GM19324 (cell line): Measurements from ENCODE around the gene SEMA6B.
"Not testable (repeated sequence)": the region's sequence is repeated elsewhere in the genome, so short reads cannot be mapped to it uniquely, and the experiment has no call there.

Experiments
- ATAC-seq: cut with Tn5 transposase; IDR thresholded peaks from one replicate; pipeline ENCODE4 v1.9.1; 2021; ENCODE audit warnings: mild to moderate bottlenecking, moderate library complexity; ENCODE audit not compliant: unreplicated experiment, low FRiP score

Gene SEMA6B

DNA sequence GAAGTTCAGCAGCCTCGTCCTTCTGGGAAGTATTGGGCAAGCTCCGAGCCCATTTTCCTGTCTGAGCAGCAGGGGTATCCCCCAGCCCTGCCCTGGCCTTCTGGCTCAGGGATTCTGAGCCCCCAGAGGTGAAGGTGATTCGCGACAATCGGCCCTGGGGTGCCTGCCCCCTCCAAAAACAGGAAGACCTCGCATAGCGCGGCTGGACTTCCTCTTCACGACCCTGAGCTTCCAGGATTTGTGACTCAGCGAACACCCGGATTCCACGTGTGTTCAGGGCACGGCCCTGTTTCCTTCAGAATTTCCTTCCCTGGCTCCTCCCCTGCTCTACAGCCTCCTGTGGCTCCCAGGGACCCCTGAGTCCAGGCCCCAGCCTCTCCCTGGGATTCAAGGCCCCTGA is at the start of gene SEMA6B:
TSS of gene SEMA6B (minus strand) at position 116 of the 400 bp plus-strand sequence. CDS start 1,227 bp downstream, outside the sequence.
- ATAC-seq, result no peak

DNA sequence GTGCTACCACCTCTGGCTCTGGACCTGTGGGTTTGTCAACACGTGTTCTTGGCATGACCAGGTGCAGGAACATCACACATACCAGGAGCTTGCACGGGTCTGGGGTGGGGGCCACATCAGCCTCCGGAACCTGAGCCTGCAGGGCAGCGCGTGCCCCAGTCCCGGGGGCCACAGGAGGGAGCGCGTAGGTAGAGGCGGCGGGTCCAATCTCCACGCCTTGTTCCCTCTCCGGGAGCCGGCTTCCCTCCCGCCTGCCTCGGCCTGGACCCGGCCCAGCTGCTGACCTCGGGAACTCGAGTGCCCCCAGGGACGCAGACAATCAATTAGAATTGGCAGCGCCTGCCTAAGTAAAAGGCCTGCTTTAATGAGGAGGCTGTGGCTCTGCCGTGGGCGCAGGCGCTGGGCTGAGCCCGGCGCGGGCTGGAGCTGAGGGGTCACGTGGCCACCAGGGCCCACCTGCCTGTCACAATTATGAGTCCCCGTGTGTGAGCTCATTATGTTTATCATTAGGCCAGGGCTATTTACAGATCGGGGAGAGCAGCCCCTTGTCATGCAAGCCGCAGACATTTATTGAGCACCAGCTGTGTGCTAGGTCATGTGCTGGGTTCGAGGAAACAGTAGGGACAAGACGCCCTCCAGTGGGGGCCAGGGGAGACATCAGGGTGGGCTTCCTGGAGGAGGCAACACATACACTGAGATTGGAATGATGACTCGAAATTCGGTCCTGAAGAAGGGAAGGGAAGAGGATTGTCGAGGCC is 47.6 kb upstream of the SEMA6B start:
- no peak for ATAC-seq

GRCh38 chr19:4606181-4606580 is 46.7 kb upstream of the SEMA6B start:
- no peak for ATAC-seq

DNA sequence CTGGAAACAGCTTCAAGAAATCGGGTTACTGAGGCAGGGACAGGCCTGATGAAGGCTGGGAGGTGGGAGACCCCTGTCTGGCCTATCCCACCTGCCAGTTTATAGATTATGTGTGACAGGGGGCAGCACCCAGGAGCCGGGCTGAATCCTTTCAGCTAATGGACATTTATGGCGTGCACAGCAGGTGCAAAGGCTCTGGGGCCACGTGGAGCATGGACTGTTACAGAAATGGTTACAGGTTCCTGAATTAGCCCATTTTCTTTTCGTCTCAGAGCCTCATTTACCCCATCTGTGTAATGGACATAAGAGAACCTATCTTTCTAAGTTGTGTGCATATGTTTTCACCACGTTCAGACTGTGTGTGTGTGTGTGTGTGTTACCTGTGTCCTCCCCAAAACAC is 45.4 kb upstream of the SEMA6B start:
- ATAC-seq, result no peak

DNA sequence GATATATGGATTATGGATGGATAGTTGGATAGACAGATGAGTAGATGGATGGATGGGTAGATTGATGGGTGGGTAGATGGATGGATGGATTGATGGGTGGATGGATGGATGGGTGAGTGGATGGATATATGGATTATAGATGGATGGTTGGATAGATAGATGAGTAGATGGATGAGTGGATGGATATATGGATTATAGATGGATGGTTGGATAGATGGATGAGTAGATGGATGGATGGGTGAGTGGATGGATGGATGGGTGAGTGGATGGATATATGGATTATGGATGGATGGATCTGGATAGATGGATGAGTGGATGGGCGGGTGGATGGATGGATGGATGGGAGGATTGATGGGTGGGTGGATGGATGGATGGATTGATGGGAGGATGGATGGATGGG is 43.4 kb upstream of the SEMA6B start:
- ATAC-seq, result no peak

GRCh38 chr19:4602173-4602788 is 42.8 kb upstream of the SEMA6B start:
- no peak for ATAC-seq

- no peak for ATAC-seq
These were observed 41.4 kb upstream of the SEMA6B start for GRCh38 chr19:4600893-4601292.

GRCh38 chr19:4600082-4600481 is 40.6 kb upstream of the SEMA6B start:
- ATAC-seq, result no peak

DNA sequence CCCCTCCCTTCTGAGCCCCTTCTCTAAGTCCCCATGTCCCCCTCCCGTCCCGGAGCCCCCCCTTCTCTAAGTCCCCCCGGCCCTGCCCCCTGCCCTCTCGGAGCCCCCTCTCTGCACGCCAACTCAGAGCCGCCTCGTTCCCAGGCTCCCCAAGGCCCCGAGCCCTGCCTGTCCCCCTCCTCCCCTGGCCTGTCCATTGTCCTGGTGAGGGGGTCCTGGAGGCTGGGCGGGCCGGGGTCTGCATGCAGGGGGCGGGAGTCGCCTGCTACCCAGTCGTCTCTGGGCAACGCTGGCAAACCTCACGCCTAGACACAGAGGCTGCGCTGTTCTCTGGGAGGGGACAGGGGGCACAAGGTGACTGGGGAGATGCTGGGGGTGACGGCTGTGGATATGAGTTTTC is 39.2 kb upstream of the SEMA6B start:
- no peak for ATAC-seq

GRCh38 chr19:4597975-4598671 is 38.6 kb upstream of the SEMA6B start:
- no peak for ATAC-seq

DNA sequence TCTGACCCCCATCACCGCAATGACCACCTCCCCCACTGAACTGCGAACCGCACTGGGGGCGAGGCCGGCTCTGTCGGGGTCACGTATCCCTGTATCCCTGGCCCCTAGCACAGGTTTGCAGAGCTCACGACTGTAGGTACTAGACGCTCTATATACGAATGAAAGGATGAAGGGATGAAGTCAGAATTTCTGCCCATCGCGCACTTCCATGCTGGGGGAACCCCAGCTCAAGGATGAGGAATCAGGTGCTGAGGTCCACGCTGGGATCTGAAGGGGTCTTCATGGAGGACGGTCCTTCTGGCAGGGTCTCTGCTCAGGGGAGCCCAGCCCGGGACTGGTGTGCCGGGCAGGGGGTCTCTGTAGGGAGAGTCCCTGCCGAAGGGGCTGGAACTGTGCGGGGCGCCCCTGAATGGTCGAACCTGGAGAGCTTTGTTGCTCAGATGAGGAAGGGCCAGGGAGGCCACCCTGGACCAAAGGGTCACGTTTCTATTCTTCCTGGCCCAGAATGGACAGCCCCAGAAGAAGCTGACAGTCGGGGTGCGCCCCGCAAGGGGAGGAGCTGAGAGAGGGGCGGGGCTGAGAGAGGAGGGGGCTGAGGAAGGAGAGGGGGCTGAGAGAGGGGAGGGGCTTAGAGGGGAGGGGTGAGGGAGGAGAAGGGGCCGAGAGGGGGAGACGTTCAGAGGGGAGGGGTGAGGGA is 37.9 kb upstream of the SEMA6B start:
- no peak for ATAC-seq

- ATAC-seq, result no peak
These were observed 36.8 kb upstream of the SEMA6B start for GRCh38 chr19:4596033-4596904.

- not testable (repeated sequence) for ATAC-seq
These were observed 35.7 kb upstream of the SEMA6B start for GRCh38 chr19:4595158-4595557.

DNA sequence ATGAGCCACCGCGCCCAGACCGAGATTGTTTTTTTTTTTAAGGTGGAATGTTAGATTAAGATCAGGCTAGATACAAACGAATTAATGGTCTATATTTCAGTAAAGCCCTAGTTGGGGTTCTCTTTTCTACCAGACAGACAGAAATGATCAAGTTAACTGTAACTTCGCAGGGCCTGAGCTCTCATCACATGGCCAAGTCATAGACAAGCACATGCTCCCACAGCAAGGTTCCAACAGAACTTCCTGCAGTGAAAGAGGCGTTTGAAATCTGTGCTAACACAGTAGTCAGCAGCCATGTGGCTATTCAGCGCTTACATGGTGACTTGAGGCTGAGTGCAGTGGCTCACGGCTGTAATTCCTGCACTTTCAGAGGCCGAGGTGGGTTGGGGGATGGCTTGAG is 34.7 kb upstream of the SEMA6B start:
- ATAC-seq, result no peak

GRCh38 chr19:4593409-4593851 is 33.9 kb upstream of the SEMA6B start:
- no peak for ATAC-seq

GRCh38 chr19:4592445-4592844 is 33.0 kb upstream of the SEMA6B start:
- ATAC-seq, result no peak

- ATAC-seq, result no peak
These were observed 31.8 kb upstream of the SEMA6B start for GRCh38 chr19:4591320-4591719.

DNA sequence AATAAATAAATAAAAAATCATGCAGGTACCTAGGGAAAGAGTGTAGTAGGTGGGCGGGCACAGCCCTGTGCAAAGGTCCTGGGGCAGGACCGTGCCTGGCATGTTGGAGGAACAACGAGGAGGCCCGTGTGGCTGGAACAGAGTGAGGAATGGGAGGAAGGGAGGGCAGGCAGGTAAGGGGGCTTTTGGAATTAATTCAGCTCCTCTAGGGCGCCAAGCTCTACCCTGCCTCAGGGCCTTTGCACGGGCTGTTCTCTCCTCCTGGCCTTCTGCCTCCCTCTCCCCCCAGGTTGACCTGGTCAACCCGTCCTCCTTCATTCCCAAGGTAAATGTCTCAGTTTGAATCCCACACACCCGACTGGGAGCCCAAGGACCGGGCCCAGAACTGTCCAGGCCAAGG is 31.1 kb upstream of the SEMA6B start:
- no peak for ATAC-seq

DNA sequence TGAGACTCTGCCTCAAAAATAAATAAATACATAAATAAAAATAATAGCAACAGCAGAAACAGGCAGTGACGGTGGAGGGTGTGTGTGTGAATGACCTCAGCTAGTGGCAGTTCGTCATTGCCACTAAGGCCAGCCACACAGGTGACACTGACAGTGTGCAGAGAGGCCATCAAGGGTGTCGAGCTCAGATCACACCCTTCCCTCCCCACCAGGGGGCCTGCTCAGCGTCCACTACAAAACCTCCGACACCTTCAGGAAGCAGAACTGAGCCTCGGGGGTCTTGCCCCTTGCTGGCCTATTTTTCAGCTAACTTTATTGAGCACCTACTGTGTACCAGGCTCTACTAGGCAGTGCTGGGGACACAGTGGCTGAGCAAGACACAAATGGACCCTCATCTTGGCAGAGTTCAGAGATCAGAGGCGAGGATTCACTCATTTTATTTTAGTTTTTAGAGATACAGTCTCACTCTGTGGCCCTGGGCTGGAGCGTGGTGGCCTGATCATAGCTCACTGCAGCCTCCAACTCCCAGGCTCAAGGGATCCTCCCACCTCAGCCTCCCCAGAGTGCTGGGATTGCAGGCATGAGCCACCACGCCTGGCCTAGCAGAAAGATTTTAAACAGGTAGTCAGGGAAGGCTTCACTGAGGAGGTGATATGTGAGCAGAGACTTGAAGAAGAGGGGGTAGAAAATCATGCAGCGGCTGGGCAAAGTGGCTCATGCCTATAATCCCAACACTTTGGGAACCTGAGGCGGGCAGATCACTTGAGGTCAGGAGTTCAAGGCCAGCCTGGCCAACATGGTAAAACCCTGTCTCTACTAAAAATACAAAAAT is 30.3 kb upstream of the SEMA6B start:
- no peak for ATAC-seq
